Measurements from ENCODE around the gene PPP1R11. TPM values are rescaled to one million over a fixed set of nuclear protein-coding genes. Genes with fewer than 3 reads are reported as not detected.

PPP1R11 gene
- total and polyA plus RNA-seq, 9 of the 15 experiments (the other 6 are each of a cell fraction or from before 2014, with no cell fraction given): 17.8 to 94.8 (median 44.6) TPM

DNA sequence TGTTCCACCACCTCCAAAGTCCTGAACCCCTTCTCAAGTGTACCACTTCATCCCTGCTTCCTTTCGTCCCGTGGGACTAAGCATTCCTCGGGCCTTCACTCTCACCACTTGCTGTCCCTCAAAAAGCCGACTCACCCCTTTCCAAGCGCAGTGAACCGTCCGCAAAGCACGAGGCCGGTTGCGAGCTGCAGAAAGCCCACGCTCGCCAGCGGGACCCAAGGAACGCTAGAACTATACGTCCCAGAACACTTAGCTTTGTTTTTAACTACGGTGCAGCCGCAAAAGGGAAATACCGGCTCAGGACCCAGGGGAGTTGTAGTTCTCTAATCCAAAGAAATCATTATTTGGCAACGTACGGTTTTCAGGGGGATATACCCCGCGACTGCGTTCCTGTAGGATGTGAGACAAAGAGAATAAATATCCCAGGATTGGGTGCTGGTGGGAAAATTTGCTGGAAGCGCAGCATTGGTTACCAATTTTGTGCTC lies 6.3 kb upstream of the PPP1R11 start (continued):
- no peak for TF ChIP-seq ZNF324 (CRISPR knock-in tag; IDR thresholded peaks at IDR 0.05)
- TF ChIP-seq, protein P1, sequence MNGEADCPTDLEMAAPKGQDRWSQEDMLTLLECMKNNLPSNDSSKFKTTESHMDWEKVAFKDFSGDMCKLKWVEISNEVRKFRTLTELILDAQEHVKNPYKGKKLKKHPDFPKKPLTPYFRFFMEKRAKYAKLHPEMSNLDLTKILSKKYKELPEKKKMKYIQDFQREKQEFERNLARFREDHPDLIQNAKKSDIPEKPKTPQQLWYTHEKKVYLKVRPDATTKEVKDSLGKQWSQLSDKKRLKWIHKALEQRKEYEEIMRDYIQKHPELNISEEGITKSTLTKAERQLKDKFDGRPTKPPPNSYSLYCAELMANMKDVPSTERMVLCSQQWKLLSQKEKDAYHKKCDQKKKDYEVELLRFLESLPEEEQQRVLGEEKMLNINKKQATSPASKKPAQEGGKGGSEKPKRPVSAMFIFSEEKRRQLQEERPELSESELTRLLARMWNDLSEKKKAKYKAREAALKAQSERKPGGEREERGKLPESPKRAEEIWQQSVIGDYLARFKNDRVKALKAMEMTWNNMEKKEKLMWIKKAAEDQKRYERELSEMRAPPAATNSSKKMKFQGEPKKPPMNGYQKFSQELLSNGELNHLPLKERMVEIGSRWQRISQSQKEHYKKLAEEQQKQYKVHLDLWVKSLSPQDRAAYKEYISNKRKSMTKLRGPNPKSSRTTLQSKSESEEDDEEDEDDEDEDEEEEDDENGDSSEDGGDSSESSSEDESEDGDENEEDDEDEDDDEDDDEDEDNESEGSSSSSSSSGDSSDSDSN (IDR thresholded peaks at IDR 0.05; ENCODE audit: borderline replicate concordance in 1 of 2, low read depth in 2 of 2, low read length in 2 of 2): no peak
- no peak for TF ChIP-seq NONO (IDR thresholded peaks at IDR 0.05; ENCODE audit: low read depth in 2 of 2, low read length in 1 of 2)
- 0 out of 2 replicates have a peak, but pooled peaks have one; percentile 45 for TF ChIP-seq SP1 (CRISPR knock-in tag; IDR thresholded peaks at IDR 0.05)
- no peak for TF ChIP-seq ZNF146 (CRISPR knock-in tag; IDR thresholded peaks at IDR 0.05; ENCODE audit: unreplicated experiment)
- no peak for TF ChIP-seq STAT5B (CRISPR knock-in tag; IDR thresholded peaks at IDR 0.05)
- TF ChIP-seq, protein P2, sequence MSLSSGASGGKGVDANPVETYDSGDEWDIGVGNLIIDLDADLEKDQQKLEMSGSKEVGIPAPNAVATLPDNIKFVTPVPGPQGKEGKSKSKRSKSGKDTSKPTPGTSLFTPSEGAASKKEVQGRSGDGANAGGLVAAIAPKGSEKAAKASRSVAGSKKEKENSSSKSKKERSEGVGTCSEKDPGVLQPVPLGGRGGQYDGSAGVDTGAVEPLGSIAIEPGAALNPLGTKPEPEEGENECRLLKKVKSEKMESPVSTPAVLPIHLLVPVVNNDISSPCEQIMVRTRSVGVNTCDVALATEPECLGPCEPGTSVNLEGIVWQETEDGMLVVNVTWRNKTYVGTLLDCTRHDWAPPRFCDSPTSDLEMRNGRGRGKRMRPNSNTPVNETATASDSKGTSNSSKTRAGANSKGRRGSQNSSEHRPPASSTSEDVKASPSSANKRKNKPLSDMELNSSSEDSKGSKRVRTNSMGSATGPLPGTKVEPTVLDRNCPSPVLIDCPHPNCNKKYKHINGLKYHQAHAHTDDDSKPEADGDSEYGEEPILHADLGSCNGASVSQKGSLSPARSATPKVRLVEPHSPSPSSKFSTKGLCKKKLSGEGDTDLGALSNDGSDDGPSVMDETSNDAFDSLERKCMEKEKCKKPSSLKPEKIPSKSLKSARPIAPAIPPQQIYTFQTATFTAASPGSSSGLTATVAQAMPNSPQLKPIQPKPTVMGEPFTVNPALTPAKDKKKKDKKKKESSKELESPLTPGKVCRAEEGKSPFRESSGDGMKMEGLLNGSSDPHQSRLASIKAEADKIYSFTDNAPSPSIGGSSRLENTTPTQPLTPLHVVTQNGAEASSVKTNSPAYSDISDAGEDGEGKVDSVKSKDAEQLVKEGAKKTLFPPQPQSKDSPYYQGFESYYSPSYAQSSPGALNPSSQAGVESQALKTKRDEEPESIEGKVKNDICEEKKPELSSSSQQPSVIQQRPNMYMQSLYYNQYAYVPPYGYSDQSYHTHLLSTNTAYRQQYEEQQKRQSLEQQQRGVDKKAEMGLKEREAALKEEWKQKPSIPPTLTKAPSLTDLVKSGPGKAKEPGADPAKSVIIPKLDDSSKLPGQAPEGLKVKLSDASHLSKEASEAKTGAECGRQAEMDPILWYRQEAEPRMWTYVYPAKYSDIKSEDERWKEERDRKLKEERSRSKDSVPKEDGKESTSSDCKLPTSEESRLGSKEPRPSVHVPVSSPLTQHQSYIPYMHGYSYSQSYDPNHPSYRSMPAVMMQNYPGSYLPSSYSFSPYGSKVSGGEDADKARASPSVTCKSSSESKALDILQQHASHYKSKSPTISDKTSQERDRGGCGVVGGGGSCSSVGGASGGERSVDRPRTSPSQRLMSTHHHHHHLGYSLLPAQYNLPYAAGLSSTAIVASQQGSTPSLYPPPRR (CRISPR knock-in tag; IDR thresholded peaks at IDR 0.05; ENCODE audit: borderline replicate concordance): no peak
- TF ChIP-seq, protein P3, sequence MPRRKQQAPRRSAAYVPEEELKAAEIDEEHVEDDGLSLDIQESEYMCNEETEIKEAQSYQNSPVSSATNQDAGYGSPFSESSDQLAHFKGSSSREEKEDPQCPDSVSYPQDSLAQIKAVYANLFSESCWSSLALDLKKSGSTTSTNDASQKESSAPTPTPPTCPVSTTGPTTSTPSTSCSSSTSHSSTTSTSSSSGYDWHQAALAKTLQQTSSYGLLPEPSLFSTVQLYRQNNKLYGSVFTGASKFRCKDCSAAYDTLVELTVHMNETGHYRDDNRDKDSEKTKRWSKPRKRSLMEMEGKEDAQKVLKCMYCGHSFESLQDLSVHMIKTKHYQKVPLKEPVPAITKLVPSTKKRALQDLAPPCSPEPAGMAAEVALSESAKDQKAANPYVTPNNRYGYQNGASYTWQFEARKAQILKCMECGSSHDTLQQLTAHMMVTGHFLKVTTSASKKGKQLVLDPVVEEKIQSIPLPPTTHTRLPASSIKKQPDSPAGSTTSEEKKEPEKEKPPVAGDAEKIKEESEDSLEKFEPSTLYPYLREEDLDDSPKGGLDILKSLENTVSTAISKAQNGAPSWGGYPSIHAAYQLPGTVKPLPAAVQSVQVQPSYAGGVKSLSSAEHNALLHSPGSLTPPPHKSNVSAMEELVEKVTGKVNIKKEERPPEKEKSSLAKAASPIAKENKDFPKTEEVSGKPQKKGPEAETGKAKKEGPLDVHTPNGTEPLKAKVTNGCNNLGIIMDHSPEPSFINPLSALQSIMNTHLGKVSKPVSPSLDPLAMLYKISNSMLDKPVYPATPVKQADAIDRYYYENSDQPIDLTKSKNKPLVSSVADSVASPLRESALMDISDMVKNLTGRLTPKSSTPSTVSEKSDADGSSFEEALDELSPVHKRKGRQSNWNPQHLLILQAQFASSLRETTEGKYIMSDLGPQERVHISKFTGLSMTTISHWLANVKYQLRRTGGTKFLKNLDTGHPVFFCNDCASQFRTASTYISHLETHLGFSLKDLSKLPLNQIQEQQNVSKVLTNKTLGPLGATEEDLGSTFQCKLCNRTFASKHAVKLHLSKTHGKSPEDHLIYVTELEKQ (CRISPR knock-in tag; IDR thresholded peaks at IDR 0.05): no peak
- TF ChIP-seq TAF1 (IDR thresholded peaks at IDR 0.05; ENCODE audit: control insufficient read depth, extremely low read depth, insufficient read depth, low read length, severe bottlenecking): no peak
- TF ChIP-seq CBX8 (IDR thresholded peaks at IDR 0.05; ENCODE audit: borderline replicate concordance, extremely low read depth, low read depth, low read length, poor library complexity, severe bottlenecking): no peak
- TF ChIP-seq, protein P4, sequence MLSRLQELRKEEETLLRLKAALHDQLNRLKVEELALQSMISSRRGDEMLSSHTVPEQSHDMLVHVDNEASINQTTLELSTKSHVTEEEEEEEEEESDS (CRISPR knock-in tag; IDR thresholded peaks at IDR 0.05): no peak
- peak in 1 of 2 experiments; percentile 10; a peak in 1 of 4 replicates for TF ChIP-seq SIN3A (IDR thresholded peaks at IDR 0.05; ENCODE audit: borderline replicate concordance in 2 of 2, control insufficient read depth in 1 of 2, low read depth in 2 of 2, low read length in 2 of 2)
- no peak for TF ChIP-seq TCFL5 (CRISPR knock-in tag; conservative IDR thresholded peaks at IDR 0.05)
- TF ChIP-seq DDX20 (tag; IDR thresholded peaks at IDR 0.05; ENCODE audit: low read depth): no peak
- no peak for TF ChIP-seq TBP (optimal IDR thresholded peaks at IDR 0.05; ENCODE audit: low read depth, low read length)
- TF ChIP-seq CHD1 (IDR thresholded peaks at IDR 0.05; ENCODE audit: low read length): no peak
